ENCODE results near the gene ACOXL.

ACOXL gene

GRCh38 chr2:110800611-110801402, 68.4 kb downstream of the ACOXL start:
- no peak for DNase-seq

- no peak for DNase-seq
These were observed 70.0 kb downstream of the ACOXL start for GRCh38 chr2:110802208-110802932.

- no peak for DNase-seq
These were observed 72.1 kb downstream of the ACOXL start for GRCh38 chr2:110804433-110804832.

GRCh38 chr2:110804915-110805314, 72.5 kb downstream of the ACOXL start:
- no peak for DNase-seq

- no peak for DNase-seq
These were observed 73.6 kb downstream of the ACOXL start for GRCh38 chr2:110805894-110806452.

DNA sequence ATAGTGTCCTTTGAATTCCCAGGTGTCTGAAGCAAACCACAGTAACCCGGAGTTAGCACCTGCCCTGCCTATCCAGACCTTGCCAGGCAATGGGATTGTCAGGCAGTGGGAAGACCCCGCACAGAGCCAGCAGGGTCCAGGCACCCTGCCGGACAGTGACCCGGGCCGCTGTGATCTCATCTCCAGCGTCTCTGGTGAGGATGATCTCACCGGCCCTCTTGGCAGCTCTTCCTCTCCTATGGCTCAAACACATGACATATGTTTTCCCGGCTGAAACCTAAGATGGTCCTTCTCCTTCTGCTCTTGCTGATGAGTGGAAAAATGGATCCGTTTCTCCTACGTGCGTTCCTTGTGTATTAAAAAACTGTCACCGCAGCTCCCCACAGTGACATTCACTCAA, 75.1 kb downstream of the ACOXL start:
- DNase-seq: no peak

GRCh38 chr2:110810404-110810803, 78.0 kb downstream of the ACOXL start:
- DNase-seq: no peak

- no peak for DNase-seq
These were observed 80.6 kb downstream of the ACOXL start for GRCh38 chr2:110812726-110813645.

DNA sequence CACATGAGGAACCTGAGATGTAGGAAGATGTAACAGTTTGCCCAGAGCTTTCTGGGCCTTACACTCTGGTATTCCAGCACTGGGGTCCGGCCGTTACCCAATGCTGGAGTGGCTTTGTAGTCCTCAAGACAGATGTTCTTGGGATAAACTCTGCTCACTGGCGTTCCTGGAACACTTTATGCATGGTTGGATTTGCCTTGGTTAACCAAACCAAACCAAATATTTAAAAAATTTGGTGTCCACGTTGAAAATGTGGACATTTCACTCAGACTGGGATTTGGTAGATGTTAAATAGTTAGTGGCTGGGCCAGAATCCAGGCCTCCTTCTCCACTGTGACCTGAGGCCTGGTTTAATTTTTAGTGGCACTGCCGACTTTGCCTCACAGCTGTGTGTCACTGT, 81.5 kb downstream of the ACOXL start:
- no peak for DNase-seq

DNA sequence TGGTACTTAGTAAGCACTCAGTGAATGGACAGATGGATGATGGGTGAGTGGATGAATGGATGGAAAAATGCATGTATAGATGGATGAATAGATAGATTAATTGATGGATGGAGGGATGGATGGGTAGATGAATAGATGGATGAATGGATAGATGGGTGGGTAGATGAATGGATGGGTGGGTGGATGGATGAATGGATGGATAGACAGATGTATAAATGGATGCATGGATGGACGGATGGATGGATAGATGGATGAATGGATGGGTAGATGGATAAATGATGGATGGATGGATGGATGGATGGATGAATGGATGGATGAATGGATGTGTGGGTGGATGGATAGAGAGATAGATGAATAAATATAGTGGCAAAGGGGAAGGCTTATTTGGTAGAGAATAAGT, 83.6 kb downstream of the ACOXL start:
- no peak for DNase-seq

DNA sequence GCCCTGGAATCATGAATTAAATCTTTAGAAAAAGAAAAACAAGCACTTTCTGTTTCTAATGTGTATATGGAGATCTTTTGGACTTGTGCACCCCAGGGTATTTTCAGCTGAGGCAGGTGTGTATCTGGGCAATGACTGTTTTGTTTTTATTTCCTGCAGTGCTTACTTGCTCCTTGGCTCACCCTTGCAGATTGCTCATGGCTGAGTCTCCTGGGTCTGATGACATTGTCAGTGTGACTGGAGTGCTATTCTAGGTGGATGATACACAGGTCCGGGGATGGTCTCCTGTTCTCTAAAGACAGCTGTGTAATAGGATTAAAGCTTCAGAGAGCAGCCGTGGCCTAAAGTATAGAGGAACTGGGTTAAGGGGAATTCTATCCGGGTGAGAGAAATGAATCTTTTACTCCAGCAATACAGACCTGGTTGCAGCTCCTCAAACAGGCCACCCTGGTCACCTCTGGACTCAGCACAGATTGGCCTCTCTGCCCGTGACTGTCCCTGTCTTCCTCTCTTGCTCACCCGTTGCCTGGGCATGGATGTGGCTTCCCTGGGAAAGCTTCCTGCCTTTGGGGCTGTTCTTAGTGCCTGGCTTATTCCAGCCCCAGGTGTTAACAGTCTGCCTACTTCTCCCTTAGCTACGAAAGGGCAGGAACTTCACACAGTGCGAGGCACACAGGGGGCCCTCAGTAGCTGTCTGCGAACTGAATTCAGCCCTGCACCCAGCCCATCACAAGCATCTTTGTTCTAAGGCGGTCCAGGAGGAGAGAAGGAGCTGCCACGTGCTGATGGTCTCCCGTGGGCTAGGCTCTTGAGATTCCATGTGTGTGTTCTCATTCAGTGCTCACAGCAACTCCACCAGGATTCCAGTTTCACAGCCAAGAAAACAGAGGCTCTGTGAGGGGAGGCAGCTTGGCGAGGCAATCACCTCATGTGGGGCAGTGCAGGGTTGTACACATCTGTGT, 84.3 kb downstream of the ACOXL start:
- DNase-seq: no peak

- DNase-seq: no peak
These were observed 86.6 kb downstream of the ACOXL start for GRCh38 chr2:110818767-110819481.

- DNase-seq: no peak
These were observed 87.3 kb downstream of the ACOXL start for GRCh38 chr2:110819711-110820110.

GRCh38 chr2:110820128-110820527, 87.8 kb downstream of the ACOXL start:
- DNase-seq: no peak

DNA sequence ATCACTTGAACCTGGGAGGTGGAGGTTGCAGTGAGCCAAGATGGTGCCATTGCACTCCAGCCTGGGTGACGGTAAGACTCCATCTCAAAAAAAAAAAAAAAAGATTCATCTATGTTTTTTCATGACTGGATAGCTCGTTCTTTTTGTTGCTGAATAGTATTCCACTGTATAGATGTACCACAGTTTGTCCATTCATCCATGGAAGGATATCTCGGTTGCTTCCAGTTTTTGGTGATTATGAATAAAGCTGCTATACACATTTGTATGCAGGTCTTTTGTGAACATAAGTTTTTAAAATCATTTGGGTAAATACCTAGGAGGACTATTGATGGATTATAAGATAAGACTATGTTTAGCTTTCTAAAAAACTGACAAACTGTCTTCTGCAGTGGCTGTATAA, 90.8 kb downstream of the ACOXL start:
- DNase-seq: no peak

DNA sequence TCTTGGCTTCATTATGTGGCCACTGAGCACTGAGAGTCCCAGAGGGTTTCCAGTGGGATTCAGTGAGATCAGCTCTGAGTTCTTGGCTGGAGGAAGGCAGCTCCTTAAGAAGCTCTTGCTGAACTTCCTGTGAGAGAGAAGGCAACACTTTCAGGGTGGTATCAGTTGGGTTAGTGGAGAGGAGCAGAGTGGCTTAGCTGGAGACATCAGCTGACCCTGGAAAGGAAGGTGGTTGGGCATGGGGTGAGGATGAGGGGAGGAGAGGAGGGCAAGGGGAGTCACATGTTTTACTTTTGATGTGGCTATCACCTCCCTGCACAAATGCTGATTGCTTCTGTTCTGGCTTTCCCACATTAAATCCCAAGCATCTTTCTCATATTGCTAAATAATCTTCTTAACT, 95.1 kb downstream of the ACOXL start:
- DNase-seq: no peak

- DNase-seq: no peak
These were observed 96.0 kb downstream of the ACOXL start for GRCh38 chr2:110828330-110828729.

DNA sequence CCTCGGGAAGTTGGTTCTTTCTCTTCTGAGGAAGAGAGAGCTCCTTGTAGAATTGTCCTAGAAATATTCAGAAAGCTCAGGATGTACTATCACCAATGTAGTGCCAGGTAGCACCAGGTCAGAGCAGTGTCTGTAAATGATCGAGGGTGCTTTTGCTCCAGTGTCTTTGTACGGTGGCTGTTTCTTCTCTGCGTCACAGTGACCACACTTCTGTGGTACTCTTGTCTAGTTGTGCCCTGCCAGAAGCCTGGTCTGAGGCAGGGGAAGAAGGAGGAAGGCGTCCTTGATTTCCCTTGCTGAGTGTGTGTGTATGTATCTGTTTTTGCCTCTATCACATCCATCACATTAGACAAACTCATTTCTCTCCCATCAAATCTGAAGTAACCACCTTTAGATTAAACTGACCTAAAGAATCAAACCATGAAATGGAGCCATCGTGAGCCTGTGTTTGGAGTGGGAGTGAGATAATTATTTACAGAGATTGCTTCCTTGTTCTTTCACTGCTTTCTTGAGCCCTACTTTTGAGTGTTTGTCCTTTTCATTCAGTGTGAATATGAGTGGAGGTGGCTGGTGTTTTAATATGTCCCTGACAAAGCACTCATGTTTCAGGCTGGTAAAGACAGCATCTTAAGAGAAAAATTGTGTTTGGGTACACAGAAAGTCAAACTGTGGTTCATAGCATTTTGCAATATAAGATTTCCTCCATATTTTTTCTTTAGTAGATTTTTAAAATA, 97.2 kb downstream of the ACOXL start:
- DNase-seq: no peak

DNA sequence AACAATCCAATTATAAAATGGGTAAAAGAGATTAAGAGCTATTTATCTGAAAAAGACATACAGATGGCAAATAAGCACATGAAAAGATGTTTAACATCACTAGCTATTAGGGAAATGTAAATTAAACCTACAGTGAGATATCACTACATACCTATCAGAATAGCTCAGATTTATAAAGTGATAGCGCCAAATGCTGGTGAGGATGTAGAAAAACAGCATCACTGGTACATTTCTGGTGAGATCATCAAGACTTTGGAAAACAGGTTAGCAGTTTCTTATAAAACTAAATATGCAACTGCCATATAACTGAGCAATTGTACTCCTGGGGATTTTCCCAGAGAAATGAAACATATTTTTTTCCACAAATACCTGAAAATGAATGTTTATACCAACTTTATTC, 100.4 kb downstream of the ACOXL start:
- no peak for DNase-seq

GRCh38 chr2:110834134-110834827, 101.9 kb downstream of the ACOXL start:
- DNase-seq: no peak

Data from NCI-H1092 treated with DMSO at 0.1 percent for 48 hours (cell line).